Kidney capillary endothelial cell (primary cell): ENCODE results near the gene MEF2A.
A peak's percentile ranks its signal among the peaks of the same experiment; 100 is the strongest.
"Not testable (repeated sequence)": the region's sequence is repeated elsewhere in the genome, so short reads cannot be mapped to it uniquely, and the experiment has no call there.

Experiments
- DNase-seq: peaks from one replicate; pipeline ENCODE4 v3.0.0-alpha.2; 2018; ENCODE audit warnings: low spot score

Gene MEF2A

DNA sequence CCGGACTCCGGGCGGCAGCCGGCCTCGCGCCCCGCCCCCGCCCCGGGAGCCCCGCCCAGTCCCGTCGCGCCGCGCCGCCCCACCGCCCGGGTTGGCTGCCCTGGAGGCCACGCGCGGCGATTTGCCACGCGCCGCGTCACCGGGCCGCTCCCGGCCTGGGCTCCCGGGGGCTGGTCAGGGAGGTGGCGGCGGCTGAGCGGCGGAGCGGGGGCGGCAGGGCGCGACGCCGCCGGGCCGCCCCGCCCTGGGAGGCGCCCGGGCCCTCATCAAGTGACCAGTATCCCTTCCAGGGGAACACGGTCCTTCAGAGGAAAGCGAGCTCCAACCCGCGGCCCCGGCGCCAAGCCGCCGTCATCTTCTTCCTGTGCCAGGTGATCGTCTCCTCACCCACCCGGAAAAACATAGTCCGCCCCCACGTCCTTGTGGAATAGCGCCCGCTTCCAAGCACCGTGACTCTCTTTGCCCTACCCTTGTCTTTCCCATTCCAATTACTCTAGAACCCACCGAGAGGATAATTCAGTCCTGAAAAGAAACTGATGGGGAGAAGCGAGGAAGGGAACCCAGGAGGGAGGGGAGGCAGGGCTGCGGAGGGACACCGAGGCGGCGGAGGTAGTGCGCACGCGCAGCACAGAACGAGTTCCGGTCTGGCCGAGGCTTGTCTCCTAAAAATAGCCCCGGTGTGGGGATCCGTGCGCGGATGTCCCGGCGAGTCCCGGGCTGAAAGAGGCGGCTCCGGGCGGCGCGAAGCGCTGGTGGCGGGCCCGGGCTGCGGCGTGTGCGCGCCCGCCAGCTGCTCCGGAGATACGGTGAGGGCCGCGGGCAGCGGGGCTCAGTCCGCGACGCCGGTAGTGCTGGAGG, at the start of gene MEF2A:
Gene MEF2A, plus strand, starts transcription at position 686 of the 858 bp plus-strand sequence. CDS start 67,136 bp downstream, outside the sequence.
- peak; percentile 83 for DNase-seq

GRCh38 chr15:99518191-99518590, 47.6 kb upstream of the MEF2A start:
- no peak for DNase-seq

GRCh38 chr15:99519366-99519765, 46.4 kb upstream of the MEF2A start:
- not testable (repeated sequence) for DNase-seq

DNA sequence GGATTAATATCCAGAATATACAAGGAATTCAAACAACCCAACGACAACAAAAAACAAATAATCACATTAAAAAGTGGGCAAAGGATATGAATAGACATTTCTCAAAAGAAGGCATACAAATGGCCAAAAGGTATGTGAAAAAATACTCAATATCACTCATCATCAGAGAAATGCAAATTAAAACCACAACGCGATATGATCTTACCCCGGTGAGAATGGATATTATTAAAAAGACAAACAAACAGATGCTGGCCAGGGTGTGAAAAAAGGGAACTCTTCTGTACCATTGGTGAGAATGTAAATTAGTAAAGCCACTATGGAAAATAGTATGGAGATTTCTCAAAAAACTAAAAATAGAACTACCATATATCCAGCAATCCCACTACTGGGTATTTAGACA, 43.5 kb upstream of the MEF2A start:
- no peak for DNase-seq

DNA sequence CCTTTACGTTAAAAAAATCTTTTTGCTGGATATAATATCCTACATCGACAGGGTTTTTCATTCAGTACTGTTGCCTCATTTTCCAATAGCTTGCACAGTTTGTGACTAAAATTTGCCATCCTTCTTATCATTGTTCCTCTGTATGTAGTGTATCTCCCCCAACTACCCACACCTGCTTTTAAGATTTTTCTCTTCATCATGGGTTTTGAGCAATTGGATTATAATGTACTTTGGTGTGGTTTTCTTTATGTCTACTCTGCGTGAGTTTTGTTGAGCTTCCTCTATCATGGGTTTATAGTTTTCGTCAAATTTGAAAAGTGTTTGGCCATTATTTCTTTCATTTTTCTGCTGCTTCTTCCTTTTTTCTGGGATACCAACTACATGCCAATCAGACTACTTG, 39.6 kb upstream of the MEF2A start:
- no peak for DNase-seq

- no peak for DNase-seq
Measured at GRCh38 chr15:99526671-99527070, 39.1 kb upstream of the MEF2A start.

GRCh38 chr15:99536422-99537040, 29.3 kb upstream of the MEF2A start:
- peak; percentile 91 for DNase-seq

GRCh38 chr15:99537344-99537743, 28.4 kb upstream of the MEF2A start:
- no peak for DNase-seq

GRCh38 chr15:99538261-99538660, 27.5 kb upstream of the MEF2A start:
- DNase-seq = no peak

DNA sequence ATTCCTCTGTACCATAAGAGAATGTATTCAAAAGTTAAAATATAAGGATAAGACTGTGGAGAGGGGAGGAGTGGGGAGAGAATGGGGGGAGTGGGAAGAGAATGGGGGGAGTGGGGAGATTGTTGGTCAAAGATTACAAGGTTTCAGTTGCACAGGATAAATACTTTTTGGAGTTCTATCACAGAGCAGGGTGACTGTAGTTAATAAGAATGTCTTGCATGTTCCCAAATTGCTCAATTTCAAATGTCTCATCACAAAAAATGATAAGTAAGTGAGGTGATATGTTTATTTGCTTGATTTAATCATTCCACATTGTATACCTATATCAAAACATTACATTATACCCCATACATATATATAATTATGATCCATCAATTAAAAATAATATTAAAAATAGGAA, 23.0 kb upstream of the MEF2A start:
- no peak for DNase-seq

DNA sequence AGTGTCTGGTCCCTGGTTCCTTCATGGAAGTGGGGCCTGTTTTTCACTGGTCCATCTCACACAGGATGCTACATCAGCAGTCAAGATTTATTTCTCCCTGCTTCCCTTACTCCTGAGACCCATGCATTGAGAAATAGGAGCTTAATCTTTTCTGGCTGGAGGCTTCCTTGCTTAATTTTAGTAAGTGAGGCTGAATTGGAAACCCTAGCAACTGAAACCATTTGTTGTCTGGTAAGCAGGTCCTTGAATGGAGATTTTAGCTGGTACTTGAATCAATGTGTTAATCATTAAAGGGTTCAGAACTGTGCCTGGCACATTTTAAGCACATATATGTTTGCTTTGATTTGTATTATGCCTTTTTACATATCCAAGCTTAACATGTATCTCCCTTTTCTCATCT, 20.2 kb upstream of the MEF2A start:
- DNase-seq = no peak

DNA sequence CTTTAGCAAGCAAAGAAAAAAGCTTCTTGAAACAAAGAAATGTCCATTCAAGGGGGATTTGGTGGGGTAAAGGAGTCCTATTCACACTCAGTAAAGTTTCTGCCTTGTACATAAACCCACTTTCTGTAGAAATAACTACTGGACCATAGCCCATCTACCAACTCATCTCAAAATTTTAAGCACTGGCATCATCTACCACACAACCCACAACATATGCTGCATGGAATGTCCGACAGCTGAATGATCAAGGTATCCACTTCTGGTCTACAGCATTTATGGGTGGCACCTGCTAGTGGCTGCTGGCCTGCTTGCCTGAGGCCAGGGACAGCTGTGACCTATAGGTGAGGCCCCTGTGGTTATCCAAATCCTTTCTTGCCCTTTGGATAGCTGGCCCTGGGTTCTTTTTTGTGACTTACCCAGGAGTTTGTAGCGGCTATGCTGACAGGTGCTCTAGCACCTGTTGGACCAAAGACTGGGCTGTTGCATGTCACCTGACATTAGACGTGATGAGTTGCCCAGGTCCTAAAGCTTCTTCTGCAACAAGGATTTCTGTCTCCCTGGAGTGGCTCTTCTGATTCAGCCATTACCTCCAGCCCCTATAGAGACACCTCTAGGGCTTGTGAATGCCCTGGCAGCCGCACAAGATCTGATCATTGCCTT, 19.2 kb upstream of the MEF2A start:
- no peak for DNase-seq

GRCh38 chr15:99547517-99547916, 18.3 kb upstream of the MEF2A start:
- no peak for DNase-seq

GRCh38 chr15:99550077-99550476, 15.7 kb upstream of the MEF2A start:
- DNase-seq = no peak

GRCh38 chr15:99552111-99552510, 13.7 kb upstream of the MEF2A start:
- no peak for DNase-seq

DNA sequence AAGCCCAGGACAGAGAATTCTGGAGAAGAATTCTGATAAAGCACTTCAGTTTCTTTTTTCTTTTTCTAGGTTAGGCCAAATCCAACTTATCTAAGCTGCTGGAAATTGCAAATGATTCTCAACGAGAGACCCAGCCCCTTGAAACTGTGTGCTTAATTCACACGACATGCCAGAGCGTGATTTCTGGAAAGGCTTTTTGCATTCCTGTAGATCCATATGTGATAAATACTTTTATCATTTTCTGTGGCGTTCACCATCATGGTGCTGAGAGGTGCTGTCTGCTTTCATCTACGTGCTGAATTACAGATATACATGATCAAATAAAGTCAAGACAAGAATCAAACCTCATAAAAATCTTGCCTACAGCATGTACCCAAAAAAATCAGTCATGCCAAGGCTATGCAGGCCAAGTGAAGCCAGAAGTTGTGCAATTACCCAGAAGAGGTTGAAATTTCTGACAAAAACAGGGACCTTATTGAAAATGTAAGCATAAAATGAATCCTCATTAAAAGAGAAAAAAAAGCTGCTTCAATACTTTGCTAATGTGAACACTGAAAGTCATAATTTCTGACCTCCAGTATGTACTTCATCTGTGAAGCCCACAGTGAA, 10.8 kb upstream of the MEF2A start:
- no peak for DNase-seq

DNA sequence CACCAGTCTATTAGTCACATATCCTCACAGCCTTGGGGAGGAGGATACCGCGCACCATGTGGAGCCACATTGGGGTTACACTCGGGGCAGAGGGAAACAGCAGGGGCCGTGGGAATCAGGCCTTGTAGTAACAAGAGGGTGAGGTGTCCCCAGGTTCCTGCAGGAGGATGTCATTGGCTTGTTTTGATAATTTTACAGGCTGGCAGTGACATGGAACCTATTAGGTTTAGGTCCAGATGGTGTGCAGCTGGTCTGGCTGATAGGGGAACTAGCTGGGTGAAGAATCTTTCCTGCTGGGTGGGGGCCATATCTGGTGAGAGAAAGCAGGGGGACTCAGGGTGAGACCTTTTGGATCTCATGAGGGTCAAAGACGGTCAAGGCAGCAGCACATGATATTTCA, 9.8 kb upstream of the MEF2A start:
- no peak for DNase-seq

DNA sequence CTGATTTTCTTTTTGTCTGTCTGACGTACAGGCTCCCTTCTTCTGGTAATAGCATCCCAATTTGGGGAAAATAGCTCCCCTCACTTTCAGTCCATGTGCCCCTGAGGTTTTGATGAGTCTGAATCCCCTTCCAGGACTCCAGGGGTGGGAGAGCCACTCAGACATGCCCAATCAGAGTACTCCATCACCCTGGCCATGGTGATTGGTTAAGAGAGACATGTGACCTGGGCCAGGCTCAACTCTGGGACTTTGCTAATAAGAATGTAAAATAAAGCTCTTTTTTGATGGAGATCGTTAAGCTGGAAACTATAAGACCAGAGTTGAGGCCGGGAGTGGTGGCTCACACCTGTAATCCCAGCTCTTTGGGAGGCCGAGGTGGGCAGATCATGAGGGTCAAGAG, 9.2 kb upstream of the MEF2A start:
- no peak for DNase-seq

DNA sequence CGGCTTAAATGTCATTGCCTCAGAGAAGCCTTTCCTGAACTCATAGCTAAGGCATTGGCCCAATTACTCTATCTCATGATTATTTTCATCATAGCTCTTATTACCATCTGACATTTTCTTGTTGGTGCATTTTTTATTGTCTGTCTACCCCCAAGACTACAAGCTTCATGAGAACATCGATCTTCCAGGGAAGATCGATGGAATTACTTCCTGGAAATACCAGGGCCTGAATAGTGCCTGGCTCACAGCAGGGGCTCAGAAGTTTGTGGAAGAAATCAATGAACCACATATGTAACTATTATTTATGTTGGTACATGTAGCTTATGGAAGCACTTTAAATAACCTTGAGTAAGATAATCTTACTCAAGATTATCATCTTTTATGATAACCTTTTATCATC, 7.7 kb upstream of the MEF2A start:
- DNase-seq = no peak

- no peak for DNase-seq
Measured at GRCh38 chr15:99558571-99558970, 7.2 kb upstream of the MEF2A start.

GRCh38 chr15:99561476-99562230, 4.1 kb upstream of the MEF2A start:
- no peak for DNase-seq

- no peak for DNase-seq
Measured at GRCh38 chr15:99562238-99562637, 3.5 kb upstream of the MEF2A start.
